Activated naive CD8-positive, alpha-beta T cell treated with anti-CD3 and anti-CD28 coated beads, Interleukin-2, amount 50 U/mL, for 24 hours (primary cell): Measurements from ENCODE around the gene LGSN.
"Not testable (repeated sequence)": the region's sequence is repeated elsewhere in the genome, so short reads cannot be mapped to it uniquely, and the experiment has no call there.

Experiments used
- ATAC-seq: fragments of 150-1000 bp; cut with Tn5 transposase; one replicate; pipeline ENCODE4 v1.10.0; 2021
- DNase-seq: peaks from one replicate; pipeline ENCODE4 v3.0.0; 2021
- H3K27ac Mint-ChIP-seq: one replicate; pipeline ENCODE4 v1.8.0; 2021; ENCODE audit warnings: mild to moderate bottlenecking, mixed read lengths
- H3K27me3 Mint-ChIP-seq: one replicate; pipeline ENCODE4 v1.8.0; 2021; ENCODE audit warnings: mixed read lengths
- H3K36me3 Mint-ChIP-seq: one replicate; pipeline ENCODE4 v1.8.0; 2021; ENCODE audit warnings: low read depth, mixed read lengths
- H3K4me1 Mint-ChIP-seq: one replicate; pipeline ENCODE4 v1.8.0; 2021; ENCODE audit warnings: mixed read lengths
- H3K4me3 Mint-ChIP-seq: one replicate; pipeline ENCODE4 v1.8.0; 2021; ENCODE audit warnings: mild to moderate bottlenecking, moderate library complexity, mixed read lengths
- H3K9me3 Mint-ChIP-seq: one replicate; pipeline ENCODE4 v1.8.0; 2021; ENCODE audit warnings: mixed read lengths

LGSN gene

DNA sequence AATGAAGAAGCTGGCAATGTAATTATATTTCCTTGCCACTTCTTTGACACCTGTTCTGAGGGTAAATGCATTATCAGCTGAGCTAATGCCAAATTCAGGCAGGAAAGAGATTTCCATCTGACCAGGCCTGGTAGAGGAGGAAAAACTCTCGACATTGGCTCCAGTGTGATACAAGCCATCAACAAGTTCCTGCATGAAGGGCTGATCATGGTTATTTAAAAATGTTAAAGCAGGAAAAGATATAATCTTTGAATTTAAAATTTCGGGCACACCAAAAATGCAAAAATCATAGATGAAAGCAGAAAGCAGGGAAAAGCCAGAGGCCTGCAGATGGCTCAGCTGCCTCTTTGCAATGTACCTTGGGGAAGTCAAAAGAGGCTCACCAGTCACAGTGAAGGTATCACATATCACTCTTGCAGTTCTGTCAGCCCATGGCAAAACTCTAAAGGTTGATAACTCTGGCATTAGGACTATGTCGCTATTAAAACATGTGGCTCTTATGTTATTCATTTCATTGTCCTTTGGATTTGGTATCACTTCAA lies 39.1 kb downstream of the LGSN start:
- Mint-ChIP-seq H3K4me3 (no peak overlapping the region), H3K4me1 (no peaks in the 10 kb centered on the region), H3K9me3 (no peaks in the 10 kb centered on the region), H3K27ac (no peak overlapping the region), H3K36me3 (no peaks in the 10 kb centered on the region), H3K27me3 (no peaks in the 10 kb centered on the region)
- DNase-seq (no peak), ATAC-seq (no peak)

DNA sequence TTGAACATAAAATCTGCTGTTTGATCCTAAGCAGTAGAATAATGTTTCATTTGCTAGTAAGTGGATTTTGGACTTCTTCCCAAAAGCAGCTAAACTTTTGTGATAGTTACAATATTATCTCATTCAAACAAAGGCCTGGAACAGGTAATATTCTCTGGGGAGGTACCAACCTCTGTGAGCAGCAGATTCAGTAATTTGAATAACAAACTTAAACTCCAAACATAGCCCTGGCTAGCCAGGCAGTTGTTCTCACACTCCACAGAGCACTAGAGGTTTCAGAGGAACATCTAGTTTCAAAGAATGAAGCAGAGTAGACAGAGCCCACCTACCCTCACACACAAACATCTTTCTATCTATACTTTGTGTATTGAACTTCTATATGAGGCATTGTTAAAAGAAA lies 40.9 kb downstream of the LGSN start:
- H3K27ac Mint-ChIP-seq: no peak overlapping the region
- no peak overlapping the region for H3K4me3 Mint-ChIP-seq
- H3K36me3 Mint-ChIP-seq: no peaks in the 10 kb centered on the region
- no peaks in the 10 kb centered on the region for H3K9me3 Mint-ChIP-seq
- H3K4me1 Mint-ChIP-seq: no peaks in the 10 kb centered on the region
- no peaks in the 10 kb centered on the region for H3K27me3 Mint-ChIP-seq
- DNase-seq (no peak), ATAC-seq (no peak)

DNA sequence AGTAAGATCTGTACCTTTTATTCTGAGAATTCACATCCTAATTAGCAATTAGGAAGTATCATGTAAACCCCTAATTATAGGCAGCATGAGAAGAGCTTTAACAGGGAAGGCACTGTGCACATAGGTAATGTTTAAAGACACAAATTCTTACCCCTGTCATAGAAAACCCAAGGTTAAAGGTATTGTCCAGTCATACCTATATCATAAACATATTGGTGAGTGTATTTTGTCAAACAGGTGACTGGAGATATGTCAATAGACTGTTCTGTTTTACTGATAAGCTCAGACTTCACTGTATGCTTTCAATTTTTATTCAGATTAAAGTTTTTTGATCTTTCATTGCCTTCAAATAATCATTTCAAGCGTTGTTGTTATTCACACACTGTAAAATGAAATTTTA lies 43.8 kb downstream of the LGSN start:
- Mint-ChIP-seq H3K36me3 (no peaks in the 10 kb centered on the region), H3K27me3 (no peaks in the 10 kb centered on the region), H3K4me1 (no peaks in the 10 kb centered on the region), H3K27ac (no peak overlapping the region), H3K9me3 (no peaks in the 10 kb centered on the region), H3K4me3 (no peak overlapping the region)
- DNase-seq: no peak
- ATAC-seq: no peak

DNA sequence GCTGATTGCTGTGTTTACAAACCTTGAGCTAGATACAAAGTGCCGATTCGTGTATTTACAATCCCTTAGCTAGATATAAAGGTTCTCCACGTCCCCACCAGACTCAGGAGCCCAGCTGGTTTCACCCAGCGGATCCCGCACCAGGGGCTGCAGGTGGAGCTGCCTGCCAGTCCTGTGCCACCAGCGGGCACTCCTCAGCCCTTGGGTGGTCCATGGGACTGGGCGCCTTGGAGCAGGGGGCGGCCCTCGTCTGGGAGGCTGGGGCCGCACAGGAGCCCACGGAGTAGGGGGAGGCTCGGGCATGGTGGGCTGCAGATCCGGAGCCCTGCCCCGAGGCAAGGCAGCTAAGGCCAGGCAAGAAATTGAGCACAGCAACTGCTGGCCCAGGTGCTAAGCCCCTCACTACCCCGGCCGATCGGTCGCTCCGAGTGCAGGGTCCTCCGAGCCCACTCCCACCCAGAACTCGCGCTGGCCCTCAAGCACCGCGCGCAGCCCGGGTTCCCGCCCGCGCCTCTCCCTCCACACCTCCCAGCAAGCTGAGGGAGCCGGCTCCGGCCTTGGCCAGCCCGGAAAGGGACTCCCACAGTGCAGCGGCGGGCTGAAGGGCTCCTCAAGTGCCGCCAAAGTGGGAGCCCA lies 44.9 kb downstream of the LGSN start:
- not testable (repeated sequence) for ATAC-seq, H3K36me3 Mint-ChIP-seq, H3K27me3 Mint-ChIP-seq, H3K9me3 Mint-ChIP-seq, H3K4me3 Mint-ChIP-seq, H3K4me1 Mint-ChIP-seq, H3K27ac Mint-ChIP-seq, DNase-seq

DNA sequence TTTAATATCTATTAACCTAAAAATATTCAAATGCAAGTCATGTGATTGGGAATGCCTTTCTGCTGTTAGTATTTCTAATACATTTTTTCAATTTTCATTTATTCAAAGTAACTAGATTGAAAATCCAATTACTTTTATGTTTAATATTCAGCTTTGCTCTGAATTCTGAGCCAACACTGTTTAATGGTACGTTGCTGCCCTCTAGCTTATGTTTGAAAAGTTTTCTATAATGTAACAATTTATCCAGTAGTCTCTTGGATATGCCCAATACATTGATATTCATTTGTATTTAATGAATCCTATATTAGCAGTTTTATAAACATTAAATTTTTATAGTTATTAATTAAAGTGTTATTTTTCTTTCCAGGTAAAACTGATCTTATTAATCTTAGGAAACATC lies 47.4 kb downstream of the LGSN start:
- Mint-ChIP-seq H3K4me1 (no peaks in the 10 kb centered on the region), H3K27ac (no peak overlapping the region), H3K27me3 (no peaks in the 10 kb centered on the region), H3K9me3 (no peaks in the 10 kb centered on the region), H3K36me3 (no peaks in the 10 kb centered on the region), H3K4me3 (no peak overlapping the region)
- DNase-seq (no peak), ATAC-seq (no peak)

DNA sequence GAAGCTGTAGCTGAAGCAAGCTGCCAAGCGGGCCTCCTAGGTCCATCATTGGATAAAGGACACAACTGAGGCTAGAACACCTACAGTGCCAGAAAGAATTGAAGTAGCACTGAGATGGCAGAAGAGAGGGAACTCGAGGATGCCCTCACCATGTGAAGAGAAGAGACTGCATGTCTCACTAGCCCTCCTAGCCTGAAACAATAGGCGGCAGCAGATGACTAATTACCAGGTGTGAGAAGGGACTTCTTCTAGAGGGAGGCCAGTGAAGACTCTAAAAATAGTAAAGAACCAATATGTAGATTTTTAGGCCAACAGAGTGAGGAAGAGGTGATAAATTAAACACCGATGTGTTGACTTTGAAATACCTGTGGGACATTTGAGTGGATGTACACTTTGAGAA lies 50.3 kb downstream of the LGSN start:
- Mint-ChIP-seq H3K4me3 (no peak overlapping the region), H3K27me3 (no peaks in the 10 kb centered on the region), H3K4me1 (no peaks in the 10 kb centered on the region), H3K36me3 (no peaks in the 10 kb centered on the region), H3K27ac (no peak overlapping the region), H3K9me3 (peaks cover 4% of the 10 kb centered on the region)
- DNase-seq: no peak
- ATAC-seq: no peak

DNA sequence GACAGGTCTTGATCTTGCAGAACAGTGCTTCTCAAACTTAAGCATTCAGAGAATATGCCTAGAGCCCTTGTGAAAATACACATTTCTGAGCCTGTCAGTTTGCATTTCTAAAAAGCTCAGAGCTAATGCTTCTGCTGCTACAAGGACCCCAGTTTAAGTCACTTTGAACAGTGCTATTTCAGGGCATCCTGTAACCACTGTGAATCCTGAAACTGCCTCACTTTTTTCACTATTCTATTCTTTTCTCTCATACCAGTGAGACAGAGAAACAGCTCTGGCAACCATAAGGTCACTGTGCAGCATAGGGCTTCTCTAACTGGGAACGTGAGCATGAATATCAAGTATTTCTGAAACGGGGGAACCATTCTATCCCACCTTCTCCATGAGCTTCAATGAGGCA lies 51.2 kb downstream of the LGSN start:
- peaks cover 4% of the 10 kb centered on the region for H3K9me3 Mint-ChIP-seq
- H3K27me3 Mint-ChIP-seq: no peaks in the 10 kb centered on the region
- DNase-seq (no peak), ATAC-seq (no peak)
- H3K4me1 Mint-ChIP-seq: no peaks in the 10 kb centered on the region
- no peaks in the 10 kb centered on the region for H3K36me3 Mint-ChIP-seq
- H3K27ac Mint-ChIP-seq: no peak overlapping the region
- H3K4me3 Mint-ChIP-seq: no peak overlapping the region

DNA sequence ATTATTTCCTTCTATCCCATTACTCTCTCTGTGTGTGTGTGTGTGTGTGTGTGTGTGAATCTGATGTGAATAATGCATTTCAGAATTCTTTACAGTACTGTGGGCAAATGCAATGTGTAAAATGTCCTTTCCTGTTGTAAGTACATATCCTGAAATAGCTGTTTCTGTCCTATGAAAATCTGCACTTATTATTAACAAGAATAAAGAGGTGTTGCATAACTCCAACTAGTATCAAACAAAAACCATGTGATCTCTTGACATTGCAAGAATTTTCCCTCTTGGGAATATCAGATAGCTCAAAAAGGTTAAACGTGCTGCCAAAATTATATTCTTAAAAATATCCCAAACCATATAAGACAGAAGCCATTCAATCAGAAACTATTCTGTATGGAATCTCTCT lies 52.0 kb downstream of the LGSN start:
- no peaks in the 10 kb centered on the region for H3K4me1 Mint-ChIP-seq
- no peak for DNase-seq
- H3K27me3 Mint-ChIP-seq: no peaks in the 10 kb centered on the region
- no peak overlapping the region for H3K4me3 Mint-ChIP-seq
- peaks cover 4% of the 10 kb centered on the region for H3K9me3 Mint-ChIP-seq
- H3K27ac Mint-ChIP-seq: no peak overlapping the region
- no peak for ATAC-seq
- no peaks in the 10 kb centered on the region for H3K36me3 Mint-ChIP-seq

DNA sequence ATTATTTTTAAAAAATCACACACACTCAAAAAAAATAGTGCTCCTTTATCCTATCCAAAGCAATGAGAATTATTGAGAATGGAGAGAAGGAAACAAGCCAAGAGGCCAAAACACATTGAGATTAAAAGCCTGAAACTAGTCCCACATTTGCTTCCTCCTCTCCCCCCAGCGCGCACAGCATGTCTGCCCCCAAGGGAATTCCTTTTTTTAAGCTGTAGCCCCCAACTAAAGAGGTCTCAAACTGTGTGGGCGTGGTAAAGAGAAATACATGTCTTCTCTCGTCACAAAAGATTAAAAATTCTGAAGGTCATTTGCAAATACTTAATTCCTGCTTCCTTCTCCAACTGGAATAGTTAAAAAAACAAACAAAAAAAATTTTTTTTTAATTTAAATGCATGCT lies 52.7 kb downstream of the LGSN start:
- peaks cover 4% of the 10 kb centered on the region for H3K9me3 Mint-ChIP-seq
- no peaks in the 10 kb centered on the region for H3K4me1 Mint-ChIP-seq
- H3K4me3 Mint-ChIP-seq: no peak overlapping the region
- H3K27ac Mint-ChIP-seq: no peak overlapping the region
- no peaks in the 10 kb centered on the region for H3K27me3 Mint-ChIP-seq
- H3K36me3 Mint-ChIP-seq: no peaks in the 10 kb centered on the region
- ATAC-seq (no peak), DNase-seq (no peak)

DNA sequence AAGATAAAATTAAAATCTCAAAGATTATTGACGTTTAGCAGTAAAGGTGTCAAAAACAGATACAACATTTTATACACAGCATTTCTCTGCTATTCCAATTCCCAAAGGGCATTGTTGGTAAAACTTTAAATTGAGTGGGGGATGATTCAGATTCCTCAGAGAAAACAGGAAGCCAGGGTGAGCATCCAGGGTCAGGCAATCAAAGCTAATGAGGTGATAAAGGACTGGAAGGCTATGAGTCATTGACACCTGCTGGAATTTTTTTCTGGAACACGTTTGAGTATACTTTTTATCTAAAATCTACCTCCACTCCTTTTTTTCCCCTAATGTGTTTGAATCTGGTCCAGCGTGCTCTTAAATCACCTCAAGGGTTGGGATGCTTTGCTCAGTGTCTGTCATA lies 56.3 kb downstream of the LGSN start:
- no peaks in the 10 kb centered on the region for H3K4me1 Mint-ChIP-seq
- H3K36me3 Mint-ChIP-seq: no peaks in the 10 kb centered on the region
- no peak overlapping the region for H3K27ac Mint-ChIP-seq
- H3K9me3 Mint-ChIP-seq: peaks cover 4% of the 10 kb centered on the region
- no peak for DNase-seq
- H3K27me3 Mint-ChIP-seq: no peaks in the 10 kb centered on the region
- no peak overlapping the region for H3K4me3 Mint-ChIP-seq
- no peak for ATAC-seq

DNA sequence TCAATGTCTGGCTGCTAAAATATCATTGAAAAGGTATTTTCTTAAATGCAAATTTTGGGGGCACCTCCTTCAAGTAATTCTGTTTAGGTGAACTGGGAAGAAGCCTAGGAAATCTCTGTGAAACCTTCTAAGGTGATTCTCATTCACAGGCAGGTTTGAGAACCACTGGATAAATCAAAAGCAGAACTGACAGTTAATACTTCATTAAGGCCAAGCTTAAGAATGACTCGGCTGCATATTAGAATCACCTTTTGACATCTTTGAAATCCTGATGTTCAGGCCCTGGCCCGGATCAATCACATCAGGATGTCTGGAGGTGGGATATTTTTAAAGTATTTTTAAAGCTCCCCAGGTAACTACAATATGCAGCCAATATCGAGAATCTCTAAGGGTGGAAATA lies 58.0 kb downstream of the LGSN start:
- Mint-ChIP-seq H3K27ac (no peak overlapping the region), H3K4me1 (no peaks in the 10 kb centered on the region), H3K27me3 (no peaks in the 10 kb centered on the region), H3K4me3 (no peak overlapping the region), H3K9me3 (peaks cover 4% of the 10 kb centered on the region), H3K36me3 (no peaks in the 10 kb centered on the region)
- no peak for ATAC-seq
- no peak for DNase-seq

DNA sequence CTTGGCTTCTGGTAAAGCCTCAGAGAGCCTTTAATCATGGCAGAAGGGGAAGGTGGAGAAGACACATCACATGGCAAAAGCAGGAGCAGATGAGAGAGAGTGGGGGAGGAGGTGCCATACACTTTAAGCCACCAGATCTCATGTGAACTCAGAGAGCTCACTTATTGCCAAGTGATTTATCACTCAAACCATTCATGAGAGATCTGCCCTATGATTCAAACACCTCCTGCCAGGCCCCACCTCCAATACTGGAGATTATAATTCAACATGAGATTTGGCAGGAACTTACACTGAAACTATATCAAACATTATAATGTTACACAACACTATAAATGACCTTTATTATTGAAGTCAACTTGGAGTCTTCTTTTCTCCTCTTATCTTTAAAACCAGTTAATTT lies 60.6 kb downstream of the LGSN start:
- DNase-seq (no peak), ATAC-seq (no peak)
- no peak overlapping the region for H3K27ac Mint-ChIP-seq
- no peaks in the 10 kb centered on the region for H3K27me3 Mint-ChIP-seq
- no peaks in the 10 kb centered on the region for H3K4me1 Mint-ChIP-seq
- H3K36me3 Mint-ChIP-seq: no peaks in the 10 kb centered on the region
- no peak overlapping the region for H3K4me3 Mint-ChIP-seq
- H3K9me3 Mint-ChIP-seq: no peaks in the 10 kb centered on the region

DNA sequence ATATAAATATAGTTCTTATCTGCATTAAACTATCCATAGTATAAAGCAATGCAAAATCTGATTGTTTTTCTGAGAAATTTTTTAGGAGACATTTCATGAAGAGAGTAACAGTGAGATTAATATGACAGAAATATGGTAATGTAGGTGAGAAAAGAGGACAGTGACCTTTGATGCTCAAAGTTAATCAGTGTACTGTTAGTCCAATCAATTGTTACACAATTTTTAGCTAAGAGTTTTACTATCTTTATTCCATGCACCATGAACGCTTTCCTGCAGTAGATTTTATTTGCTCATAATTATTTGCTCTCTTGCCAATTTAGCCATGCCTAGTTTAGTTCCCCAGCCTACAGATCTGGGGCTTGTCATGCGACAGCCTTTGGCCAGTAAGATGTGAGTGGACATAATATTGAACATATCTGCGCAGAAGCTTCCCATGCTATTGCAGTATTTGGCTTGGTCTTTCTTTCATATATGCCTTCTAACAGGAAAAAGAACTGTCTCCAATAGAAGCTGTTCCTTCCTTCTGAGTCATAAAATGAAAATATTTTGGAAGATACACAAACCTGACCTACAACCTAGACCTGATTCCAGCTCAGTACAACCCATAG lies 69.8 kb downstream of the LGSN start:
- H3K9me3 Mint-ChIP-seq: no peaks in the 10 kb centered on the region
- H3K4me1 Mint-ChIP-seq: no peaks in the 10 kb centered on the region
- ATAC-seq (no peak), DNase-seq (no peak)
- H3K4me3 Mint-ChIP-seq: no peak overlapping the region
- no peak overlapping the region for H3K27ac Mint-ChIP-seq
- H3K36me3 Mint-ChIP-seq: no peaks in the 10 kb centered on the region
- no peaks in the 10 kb centered on the region for H3K27me3 Mint-ChIP-seq

DNA sequence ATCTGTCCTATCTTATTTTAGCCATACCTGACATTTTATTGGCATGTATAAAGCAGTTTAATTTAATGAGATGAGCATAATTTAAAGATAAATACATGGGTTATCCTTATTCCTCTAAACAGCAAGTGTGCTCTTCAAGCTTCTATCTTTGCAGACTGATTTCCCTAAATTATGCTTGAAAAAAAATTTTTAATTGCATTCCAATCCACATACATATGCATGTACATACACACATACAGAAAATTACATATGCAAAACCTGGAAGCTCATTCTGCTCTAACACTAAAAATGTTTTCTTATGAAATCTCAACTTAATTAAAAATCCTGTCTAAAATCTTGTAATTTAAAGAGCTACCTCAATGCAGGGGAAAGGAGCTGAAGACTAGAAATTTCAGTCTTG lies 73.2 kb downstream of the LGSN start:
- no peak overlapping the region for H3K4me3 Mint-ChIP-seq

DNA sequence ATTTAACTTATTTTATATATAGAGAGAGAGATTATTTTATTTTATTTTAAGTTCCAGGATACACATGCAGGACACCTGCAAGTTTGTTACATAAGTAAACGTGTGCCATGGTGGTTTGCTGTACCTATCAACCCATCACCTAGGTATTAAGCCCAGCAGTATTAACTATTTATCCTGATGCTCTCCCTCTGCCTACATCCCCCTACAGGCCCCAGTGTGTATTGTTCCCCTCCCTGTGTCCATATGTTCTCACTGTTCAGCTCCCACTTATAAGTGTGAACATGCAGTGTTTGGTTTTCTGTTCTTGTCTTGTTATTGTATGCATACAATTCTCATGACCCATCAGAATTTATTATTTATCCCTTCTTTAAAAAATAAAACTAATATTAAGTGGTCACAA lies 73.9 kb downstream of the LGSN start:
- DNase-seq (no peak), ATAC-seq (no peak)
- Mint-ChIP-seq H3K27me3 (no peaks in the 10 kb centered on the region), H3K27ac (no peak overlapping the region), H3K4me1 (no peaks in the 10 kb centered on the region), H3K4me3 (no peak overlapping the region), H3K36me3 (no peaks in the 10 kb centered on the region), H3K9me3 (no peaks in the 10 kb centered on the region)

More for the DNA sequence above, 73.2 kb downstream of the LGSN start:
- Mint-ChIP-seq H3K27me3 (no peaks in the 10 kb centered on the region), H3K27ac (no peak overlapping the region), H3K9me3 (no peaks in the 10 kb centered on the region), H3K36me3 (no peaks in the 10 kb centered on the region), H3K4me1 (no peaks in the 10 kb centered on the region)
- ATAC-seq (no peak), DNase-seq (no peak)

DNA sequence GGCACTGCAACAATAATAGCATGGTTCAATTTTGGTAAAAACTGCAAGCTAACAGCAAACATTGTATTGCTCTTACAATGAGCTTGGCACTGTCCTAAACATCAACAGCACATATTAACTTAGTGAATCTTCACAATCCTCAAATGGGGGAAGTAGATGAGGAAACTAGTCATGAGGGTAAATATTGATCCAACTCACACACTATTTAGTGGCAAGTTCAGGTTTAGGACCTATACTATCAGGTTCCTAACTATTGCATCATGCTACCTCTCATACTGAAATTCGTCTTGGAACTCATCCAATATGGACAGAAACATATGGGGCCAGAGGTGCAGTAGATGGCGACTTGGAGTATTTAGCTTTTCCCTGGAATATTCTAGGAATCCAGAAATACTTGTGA lies 74.4 kb downstream of the LGSN start:
- no peak overlapping the region for H3K4me3 Mint-ChIP-seq
- H3K27ac Mint-ChIP-seq: no peak overlapping the region
- H3K4me1 Mint-ChIP-seq: no peaks in the 10 kb centered on the region
- no peaks in the 10 kb centered on the region for H3K27me3 Mint-ChIP-seq
- no peaks in the 10 kb centered on the region for H3K9me3 Mint-ChIP-seq
- ATAC-seq (no peak), DNase-seq (no peak)
- H3K36me3 Mint-ChIP-seq: no peaks in the 10 kb centered on the region
